Left forelimb (tissue), 1 donor: ENCODE measurements around the gene ADCY7.

Source experiments
- DNase-seq: peaks from one replicate; pipeline ENCODE4 v3.0.0-alpha.2; 2018; ENCODE audit warnings: low spot score

The ADCY7 gene

DNA sequence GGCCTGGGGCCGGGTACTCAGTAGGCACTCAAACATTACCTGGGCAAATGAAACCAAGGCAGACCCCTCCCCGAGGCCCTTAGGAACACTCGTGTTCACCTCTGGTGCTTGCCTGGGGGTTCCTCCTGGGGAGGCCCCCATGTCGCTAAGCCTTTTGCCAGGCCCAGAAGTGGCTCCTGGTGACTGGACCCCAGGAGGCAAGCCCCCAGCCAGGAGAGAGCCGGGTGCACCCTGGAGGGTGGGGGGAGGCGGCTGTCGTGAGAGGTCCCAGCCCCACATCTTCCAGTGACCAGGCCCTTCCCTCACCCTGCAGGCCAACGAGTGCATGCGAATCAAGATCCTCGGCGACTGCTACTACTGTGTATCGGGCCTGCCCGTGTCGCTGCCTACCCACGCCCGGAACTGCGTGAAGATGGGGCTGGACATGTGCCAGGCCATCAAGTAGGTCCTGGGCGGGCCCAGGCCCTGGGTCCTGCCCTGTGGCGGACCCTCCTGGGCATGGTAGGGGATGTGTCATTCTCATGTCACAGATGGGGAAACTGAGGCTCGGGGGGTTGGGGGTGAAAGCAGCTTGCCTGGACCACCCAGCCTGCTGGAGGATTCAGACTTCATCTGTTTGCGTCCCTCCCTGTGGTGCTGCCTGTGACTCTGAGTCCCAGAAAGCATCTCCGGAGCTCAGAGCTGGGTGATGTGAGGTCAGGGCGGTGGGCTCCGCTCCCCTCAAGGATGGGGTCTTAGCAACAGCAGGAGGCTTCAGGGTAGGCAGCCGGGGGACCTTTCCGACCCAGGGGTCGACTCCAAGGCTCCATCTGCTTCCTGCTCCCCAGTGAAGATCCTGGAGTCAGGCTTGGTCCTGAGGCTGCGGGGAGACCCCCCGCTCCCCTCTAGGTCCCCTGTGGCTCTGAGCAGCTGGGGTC is 32.5 kb downstream of the ADCY7 start:
- DNase-seq, result no peak

DNA sequence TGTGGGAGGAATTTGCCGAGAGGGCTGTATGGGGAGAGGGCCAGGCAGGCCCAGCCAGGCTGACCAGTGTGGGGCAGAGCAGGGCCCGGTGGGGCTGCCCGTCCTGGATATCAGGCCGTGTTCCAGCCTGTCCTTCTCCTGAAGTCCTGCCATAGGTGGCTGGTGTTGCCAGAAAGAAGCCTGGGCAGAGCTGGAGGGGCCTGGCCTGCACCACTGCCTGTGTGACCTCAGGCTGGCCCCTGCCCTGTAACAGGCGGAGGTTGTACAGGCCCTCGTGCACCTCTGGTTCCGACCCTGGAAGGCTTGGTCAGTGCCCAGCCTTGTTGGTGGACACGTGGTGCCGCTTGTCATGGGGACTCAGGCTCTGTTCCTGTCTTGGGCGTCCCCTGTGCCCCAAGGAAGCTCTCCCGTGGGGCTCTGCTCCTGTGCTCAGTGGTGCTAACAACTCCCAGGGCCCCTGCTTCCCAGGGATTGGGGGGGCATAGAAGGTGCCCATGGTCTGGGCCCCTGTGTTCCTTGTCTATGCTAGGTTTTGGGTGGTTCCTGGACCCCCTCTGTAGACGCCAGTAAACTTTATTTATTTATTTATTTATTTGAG is 33.3 kb downstream of the ADCY7 start:
- no peak for DNase-seq

DNA sequence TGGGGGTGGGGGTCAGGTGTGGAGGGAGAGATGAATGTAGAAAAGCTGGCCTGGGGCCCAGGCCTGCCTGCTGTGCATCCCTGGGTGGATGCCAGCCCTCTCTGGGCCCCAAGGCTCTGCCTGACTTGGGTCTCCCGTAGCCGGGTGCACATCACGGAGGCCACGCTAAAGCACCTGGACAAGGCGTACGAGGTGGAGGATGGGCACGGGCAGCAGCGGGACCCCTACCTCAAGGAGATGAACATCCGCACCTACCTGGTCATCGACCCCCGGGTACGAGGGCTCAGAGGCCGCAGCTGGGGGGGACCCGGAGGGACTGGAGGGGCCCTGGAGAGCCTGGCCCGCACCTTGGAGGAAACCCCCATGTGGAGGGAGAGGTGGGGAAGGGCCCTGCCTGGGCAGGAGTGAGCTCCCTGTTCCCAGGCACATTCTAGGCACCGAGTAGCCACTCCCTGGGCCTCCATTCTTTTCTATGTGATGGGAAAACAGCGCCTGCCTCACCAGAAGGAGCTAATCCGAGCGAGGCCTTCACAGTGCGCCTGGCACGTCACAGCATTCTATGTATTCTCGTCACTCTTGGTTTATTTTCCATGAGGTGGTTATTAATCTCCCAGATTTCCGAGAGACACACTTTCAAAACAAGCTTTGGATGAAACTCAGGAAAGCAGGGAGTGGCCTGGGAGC is 34.7 kb downstream of the ADCY7 start:
- DNase-seq, result peak; percentile 45

DNA sequence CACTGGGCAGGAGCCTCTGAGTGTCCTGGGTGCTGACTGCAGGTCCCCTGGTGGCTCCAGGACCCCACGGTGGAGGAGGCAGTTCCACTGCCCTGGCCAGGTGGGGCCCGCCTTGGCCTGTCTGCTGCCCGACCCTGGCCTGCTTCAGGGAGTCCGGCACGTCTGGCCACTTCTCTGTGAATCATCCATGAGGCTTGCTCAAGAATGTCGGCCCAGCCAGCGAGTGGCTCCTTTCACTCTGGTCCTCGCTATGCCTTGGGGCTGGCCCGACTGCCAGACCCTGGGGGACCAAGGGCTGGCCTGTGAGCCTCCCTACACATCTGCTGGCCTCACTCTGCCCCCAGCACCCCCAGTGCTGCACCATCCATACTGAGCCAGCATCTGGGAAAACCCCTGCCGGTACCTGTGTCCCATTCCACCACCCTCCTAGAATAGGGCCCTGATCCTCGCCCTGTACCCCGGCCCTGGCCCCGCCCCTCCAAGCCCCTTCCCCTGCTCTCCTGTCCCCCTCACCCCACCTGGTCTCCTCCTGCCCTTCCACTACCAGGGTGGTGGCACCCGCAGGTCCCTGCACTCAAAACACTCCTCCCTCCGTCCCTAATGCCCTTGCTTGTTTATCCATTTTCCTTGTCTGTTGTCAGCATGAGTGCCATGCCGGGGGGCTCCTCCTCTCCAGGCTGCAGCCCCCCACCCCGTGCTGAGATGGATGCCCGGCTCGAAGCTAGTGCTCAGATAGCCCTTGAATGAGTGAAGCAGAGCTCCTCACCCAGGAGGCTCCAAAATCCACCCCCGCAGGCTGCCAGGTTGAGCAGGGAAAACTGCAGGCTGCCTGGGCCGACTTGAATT is 35.5 kb downstream of the ADCY7 start:
- DNase-seq, result peak; percentile 53

DNA sequence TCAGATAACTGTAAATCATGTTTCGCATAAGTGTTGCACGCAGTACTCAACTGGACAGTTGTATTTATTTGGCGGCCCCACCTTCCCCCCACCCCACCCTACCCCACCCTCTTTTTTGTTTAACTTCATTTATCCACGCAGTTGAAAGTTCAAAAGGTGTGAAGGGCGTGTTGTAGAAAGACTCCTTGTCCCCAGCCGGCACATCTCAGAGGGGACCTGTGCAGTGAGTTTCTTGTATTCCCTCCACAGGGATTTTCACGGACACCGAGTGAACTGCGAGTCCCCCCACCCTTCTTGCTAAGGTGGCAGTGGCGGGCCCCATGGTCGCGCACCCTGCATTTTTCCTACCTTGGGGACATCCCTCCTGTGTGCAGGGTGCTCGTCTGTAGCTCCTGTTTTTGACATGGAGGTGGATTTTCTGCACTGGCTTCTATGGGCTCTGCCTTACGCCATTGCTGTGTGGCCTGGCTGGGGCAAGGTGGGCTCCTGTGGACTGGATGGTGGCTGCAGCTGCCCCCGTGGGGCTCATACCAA is 36.2 kb downstream of the ADCY7 start:
- peak; percentile 59 for DNase-seq

DNA sequence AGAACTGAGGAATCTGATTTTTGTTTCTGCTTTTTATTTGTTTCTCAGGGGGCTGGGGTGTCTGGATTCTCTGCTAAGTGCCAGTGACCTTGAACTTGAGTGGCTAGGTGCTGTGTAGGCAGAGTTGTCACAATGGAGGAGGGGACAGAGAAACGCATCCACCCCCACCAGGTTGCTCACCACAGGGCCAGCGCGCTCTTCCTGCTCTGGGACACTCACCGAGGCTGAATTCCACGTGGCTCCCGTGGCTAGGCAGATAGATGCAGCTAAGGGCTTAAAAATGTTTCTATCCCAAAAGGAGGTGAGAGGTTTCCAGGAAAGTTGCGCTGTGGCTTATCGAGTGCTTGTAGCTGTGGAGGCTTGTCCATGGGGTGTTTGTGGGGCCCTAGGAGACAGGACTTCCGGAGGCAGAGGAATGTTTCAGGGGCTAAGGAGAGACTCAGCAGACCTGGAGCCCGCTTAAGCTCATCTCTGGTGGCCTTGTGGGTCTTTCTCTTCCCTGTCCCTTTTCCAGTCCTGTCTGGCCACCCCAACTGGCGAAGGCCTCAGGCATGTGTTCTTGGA is 36.8 kb downstream of the ADCY7 start:
- DNase-seq, result peak; percentile 20

DNA sequence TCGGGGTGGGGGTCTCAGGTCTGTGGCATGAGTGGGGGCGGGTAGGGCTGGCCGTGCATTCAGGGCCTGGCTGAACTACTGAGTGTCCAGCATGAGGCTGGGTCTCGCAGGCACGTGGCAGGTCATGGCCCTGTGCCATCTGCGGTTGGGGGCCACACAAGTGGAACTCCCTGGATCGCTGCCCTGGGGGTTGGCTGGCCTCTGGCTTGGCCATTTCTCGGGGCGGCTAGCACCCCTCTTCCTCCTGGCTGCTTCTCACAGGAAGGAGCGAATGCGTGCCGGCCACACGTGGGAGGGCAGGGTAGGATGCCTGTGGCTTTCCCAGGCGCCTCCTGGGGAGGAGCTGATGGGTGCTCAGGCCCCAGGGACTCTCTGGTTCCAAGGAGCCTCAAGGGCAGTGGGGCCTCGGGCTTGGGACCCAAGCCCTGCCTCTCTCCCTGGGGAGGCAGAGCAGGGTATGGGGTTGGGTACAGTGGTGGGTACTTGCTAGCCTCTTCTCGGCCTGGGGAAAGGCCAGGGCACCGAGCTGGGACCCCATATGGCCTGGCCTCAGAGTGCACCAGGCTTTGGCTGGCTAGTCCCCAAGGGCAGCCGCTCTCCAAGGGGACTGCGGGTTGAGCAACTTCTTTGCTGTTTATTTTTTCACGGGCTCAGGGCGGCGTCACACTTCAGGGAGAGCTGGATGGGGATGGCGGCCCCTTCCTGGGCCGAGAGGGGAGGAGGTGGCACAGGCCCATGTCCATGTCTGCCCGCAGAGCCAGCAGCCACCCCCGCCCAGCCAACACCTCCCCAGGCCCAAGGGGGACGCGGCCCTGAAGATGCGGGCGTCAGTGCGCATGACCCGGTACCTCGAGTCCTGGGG is 37.5 kb downstream of the ADCY7 start:
- peak; percentile 62 for DNase-seq

DNA sequence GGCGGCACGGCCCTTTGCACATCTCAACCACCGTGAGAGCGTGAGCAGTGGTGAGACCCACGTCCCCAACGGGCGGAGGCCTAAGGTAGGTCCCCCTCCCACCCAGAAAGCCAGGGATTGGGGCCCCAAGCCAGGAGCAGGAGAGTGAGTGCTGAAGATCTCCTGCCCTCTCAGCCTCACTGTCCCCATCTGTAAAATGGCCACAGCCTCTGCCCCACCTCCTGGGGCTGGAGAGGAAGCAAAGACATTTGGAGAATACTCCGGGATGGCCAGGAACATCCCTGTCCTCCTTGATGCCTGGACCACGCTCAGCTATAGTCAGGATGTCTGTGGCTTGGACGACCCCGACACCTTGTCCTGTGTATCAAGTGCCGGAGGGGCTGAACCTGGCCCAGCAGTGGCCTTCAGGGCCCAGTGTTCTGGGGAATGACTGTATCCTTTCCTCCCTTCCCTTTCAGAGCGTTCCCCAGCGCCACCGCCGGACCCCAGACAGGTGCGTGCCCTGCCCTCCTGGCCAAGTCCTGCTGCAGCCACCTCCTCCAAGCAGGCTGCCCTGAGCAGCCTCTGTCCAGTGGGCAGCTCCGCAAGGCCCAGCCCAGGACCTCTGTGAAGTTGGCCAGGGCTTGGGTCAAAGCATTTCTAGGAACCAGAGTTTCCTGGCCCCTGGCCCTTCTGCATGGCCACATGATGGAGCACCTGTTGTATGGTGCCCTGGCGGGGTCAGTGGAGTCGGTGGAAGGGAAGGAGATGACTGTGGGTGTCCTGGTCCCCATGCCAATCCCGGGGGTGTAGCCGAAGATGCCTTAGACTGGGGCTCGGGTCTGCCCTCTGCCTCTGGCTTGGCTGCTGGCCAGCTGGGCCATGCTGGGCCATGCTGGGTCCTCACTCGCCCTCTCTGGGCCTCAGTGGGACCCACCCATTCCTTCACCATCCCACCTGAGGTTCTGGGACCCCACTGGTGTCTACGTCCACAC is 38.4 kb downstream of the ADCY7 start:
- peak; percentile 56 for DNase-seq

DNA sequence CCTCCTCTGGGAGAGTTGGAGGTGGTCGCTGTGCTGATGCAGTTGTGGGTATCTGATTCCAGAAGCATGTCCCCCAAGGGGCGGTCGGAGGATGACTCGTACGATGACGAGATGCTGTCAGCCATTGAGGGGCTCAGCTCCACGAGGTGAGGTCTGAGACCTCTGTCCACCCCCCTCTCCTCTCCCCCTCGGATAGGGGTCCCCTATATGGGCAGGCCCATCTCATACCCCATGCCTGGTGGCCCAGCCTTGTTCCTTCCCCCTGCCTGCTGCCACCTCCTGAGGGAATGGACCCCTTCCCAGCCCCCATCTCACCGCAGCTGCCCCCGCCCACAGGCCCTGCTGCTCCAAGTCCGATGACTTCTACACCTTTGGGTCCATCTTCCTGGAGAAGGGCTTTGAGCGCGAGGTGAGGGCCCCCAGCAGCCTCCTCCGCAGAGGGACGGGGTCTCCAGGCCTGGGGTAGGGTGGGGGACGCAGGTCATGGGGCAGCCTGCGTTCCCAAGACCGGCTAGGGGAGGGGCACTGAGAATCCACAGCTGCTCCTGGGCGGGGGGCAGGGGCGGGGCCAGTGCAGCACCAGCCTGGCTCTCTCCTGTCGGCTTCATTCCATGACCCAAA is 39.2 kb downstream of the ADCY7 start:
- DNase-seq, result peak; percentile 57

DNA sequence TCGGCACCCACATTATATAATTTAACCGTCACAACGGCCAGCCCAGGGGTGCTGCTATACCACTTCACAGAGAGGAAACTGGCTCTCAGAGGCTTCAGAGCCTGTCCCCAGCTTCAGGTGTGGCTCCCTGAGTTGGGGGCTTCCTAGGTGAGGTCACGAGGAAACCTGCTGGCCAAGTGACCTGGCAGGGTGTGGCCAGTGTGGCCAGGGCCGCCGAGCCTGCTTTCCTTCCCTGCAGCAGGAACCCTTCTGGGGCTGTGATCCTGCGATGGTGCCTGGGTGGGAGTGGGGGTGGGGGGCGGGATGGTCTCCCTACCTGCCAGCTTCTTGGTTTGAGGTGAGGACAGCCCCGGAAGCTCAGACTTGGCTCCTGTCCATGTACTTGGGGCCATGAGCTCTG is 39.9 kb downstream of the ADCY7 start:
- DNase-seq, result peak; percentile 37

DNA sequence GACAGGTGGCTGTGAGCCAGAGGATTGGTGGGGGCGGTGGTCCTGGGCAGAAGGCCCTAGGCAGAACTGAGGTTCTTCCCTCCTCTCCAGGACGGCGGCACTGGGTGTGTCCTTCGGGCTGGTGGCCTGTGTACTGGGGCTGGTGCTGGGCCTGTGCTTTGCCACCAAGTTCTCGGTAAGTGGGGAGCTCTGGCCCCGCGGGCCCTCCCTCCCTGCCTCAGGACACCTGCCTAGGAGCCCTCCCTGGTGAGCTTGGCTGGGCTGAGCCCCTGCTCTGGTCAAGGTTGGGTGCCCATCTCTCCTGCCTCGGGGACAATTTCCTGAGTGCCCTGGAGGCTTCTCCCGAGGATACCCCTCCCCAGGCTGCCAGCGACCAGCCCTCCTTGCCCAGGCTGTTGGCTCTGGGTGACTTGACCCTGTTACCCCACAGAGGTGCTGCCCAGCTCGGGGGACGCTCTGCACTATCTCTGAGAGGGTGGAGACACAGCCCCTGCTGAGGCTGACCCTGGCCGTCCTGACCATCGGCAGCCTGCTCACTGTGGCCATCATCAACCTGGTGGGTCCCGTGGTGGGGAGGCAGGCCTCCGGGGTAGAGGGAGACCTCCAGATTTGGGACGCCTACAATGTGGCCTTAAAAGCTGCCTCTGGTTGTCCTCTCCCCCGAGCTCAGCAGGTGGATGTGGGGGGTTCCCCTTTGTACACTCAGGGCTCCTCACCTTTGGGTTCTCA is 42.0 kb downstream of the ADCY7 start:
- peak; percentile 63 for DNase-seq

DNA sequence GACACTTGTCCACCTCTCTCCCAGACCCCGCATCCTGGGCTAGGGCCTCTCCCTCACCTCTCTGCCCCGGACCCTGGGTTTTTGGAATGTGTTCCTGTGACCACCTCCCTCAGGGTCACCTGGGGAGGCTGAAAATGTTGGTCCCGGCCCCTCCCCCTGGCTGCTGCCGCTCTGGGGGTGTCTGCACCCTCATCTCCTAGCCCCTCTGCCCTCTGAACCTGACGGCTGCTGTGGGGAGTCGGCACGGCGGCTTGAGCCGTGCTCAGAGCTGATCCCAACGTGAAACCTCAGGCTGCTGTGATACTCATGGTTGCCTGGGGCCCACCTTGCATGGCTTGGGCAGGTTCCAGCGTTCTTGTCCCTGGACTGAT is 42.8 kb downstream of the ADCY7 start:
- peak; percentile 62 for DNase-seq

DNA sequence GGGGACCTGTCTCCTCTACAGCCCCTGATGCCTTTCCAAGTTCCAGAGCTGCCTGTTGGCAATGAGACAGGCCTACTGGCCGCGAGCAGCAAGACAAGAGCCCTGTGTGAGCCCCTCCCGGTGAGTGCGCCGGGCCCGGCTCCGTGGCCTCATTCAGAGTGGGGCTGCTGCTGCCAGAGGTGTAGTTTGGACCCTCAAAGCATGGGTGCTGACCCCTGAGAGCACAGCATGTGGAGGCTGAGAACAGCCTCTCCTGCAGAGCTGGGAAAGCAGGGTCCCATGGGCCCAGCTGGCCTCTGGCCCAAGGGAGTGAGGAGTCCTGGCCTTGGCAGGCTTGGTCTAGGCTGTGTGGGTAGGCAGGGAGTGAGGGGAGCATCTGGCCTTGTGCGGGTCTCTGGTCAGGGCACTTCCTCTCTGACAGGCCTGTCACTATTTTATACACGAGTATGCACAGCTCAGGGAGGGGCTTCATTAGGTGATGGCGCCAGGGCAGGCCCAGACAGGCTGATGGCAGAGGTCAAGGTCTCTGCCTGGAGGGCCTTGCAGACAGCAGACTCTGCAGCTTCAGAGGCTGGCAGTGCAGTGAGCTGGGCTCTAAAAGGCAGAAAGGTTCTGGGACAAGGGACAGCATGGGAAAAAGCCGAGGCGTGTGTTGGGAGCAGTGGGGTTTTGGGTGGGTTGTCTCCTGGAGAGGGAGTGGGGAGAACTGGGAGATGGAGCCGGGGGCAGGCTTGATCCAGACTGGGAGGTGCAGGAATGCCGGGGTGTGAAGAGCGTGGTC is 43.4 kb downstream of the ADCY7 start:
- DNase-seq, result peak; percentile 53

DNA sequence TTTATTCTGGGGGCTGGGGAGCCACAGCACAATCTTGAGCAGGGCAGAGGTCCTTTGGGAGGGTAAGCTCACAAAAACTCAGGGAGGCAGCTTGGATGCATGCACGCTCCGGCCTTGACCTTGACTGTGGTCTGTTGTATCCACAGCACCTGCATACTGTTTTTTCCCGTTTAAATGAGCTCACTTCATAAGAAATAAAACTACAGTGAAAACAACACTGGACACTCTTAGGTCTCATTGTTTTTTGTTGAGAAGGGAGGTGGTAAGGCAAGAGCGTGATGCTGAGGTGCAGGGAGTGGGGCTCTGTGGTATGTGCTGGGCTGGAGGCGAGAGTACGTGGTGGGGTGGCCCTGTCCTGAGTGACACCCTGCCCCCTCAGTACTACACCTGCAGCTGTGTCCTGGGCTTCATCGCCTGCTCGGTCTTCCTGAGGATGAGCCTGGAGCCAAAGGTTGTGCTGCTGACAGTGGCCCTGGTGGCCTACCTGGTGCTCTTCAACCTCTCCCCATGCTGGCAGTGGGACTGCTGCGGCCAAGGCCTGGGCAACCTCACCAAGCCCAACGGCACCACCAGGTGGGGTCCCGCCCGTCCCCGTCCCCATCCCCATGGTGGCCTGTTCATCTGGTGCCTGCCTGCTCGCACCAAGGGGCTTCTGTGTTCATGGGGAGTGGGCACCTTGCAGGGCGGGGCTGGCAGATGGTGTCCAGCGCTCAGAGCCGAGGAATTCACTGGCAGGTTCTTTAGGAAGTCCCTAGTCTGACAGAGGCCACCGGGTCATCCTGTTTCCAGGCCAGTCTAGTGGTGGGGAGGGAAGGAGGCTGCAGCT is 44.2 kb downstream of the ADCY7 start:
- peak; percentile 62 for DNase-seq

DNA sequence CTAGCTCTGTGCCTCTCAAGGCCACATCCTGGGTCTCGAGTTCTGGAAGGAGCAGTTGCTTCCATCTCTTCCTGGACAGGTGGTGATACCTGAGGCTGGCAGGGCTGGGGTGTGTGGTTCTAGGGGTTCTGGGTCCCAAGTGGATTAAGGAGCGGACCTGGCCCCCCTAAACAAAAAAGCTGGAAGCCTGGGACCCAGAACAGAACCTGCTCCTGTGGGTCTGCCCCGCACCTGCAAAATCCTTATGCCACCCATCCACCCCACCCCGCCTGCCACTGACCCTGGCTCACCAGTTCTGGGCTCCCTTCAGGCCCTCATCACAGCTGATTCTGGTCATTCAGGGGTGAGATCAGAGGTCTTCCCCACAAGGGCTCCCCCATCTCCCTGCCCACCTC is 44.8 kb downstream of the ADCY7 start:
- no peak for DNase-seq

DNA sequence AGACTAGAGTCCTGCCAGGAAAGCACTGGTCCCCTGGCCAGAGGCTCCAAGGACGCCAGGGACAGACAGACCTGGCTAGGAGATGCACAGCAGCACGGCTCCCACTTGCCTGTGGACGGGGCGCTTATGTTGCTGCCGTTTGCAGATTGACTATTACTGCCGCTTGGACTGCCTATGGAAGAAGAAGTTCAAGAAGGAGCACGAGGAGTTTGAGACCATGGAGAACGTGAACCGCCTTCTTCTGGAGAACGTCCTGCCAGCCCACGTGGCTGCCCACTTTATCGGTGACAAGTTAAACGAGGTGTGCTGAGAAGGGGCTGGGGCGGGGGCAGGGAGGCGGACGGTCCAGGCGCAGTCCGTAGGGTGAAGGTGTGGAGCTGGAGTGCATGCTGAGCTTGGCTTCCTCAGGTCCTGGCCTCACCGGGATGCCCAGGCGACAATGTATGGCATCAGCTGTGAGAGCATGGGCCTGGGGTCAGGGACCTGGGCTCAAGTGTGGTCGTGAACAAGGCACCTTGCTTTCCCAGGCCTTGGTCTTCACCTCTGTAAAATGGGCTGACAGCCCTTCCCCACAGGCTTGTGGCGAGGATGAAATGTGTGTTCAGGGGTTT is 45.6 kb downstream of the ADCY7 start:
- peak; percentile 59 for DNase-seq
